B cell (primary cell): ENCODE measurements around the gene GRK1. TPM values are rescaled to one million over a fixed set of nuclear protein-coding genes. Genes with fewer than 3 reads are reported as not detected.

Experiments
- ATAC-seq: fragments of 200-7000 bp; cut with Tn5 transposase; one replicate; pipeline ENCODE4 v1.10.0; 2021; ENCODE audit warnings: low read depth, mild to moderate bottlenecking, moderate number of reproducible peaks, moderate library complexity
- CTCF ChIA-PET: fragments of 350-600 bp; sonication (Branson Sonifier 250); formaldehyde crosslinking; loops from one replicate; lab custom pipeline; 2021; ENCODE audit warnings: antibody characterized with exemption, inconsistent platforms; lab: Charles Lee
- POLR2A ChIA-PET: fragments of 350-600 bp; sonication (Branson Sonifier 250); formaldehyde crosslinking; loops from one replicate; lab custom pipeline; 2021; ENCODE audit warnings: antibody characterized with exemption; lab: Charles Lee
- DNase-seq: peaks from one replicate; pipeline ENCODE4 v3.0.0; 2013
- H2AFZ ChIP-seq: 2 replicates; pipeline ENCODE4 v1.6.1; 2012; ENCODE audit warnings: mild to moderate bottlenecking, low read depth, low read length; ENCODE audit not compliant: insufficient read depth, poor library complexity, severe bottlenecking
- H3K27ac ChIP-seq, 2 donors: 1 replicate in 1 of 2; 2 replicates in 1 of 2; pipeline ENCODE4 v1.5.1; 2012 to 2013; ENCODE audit warnings: low read length in 2 of 2, mild to moderate bottlenecking in 2 of 2, moderate library complexity in 1 of 2
- H3K27me3 ChIP-seq, 4 experiments: fragments of 200-600 bp in 1 of 4; sonication (generic) in 1 of 4; replicated peaks in 1 of 4; 1 replicate in 2 of 4; 2 replicates in 2 of 4; pipeline versions ENCODE4 v1.6.1 to v1.7.0; 2013 to 2016; ENCODE audit warnings: low read length in 3 of 4, mild to moderate bottlenecking in 2 of 4, mixed read lengths in 1 of 4, moderate library complexity in 1 of 4; ENCODE audit not compliant: insufficient read depth in 4 of 4, control insufficient read depth in 3 of 4; ENCODE audit errors: control extremely low read depth in 1 of 4
- H3K36me3 ChIP-seq, 2 experiments: replicated peaks in 1 of 2; 1 replicate in 1 of 2; 2 replicates in 1 of 2; pipeline versions ENCODE4 v1.6.1 to v1.7.1; 2013; ENCODE audit warnings: low read length in 1 of 2; ENCODE audit not compliant: insufficient read depth in 2 of 2, control insufficient read depth in 1 of 2; ENCODE audit errors: control extremely low read depth in 1 of 2, extremely low read depth in 1 of 2
- H3K4me1 ChIP-seq, 2 donors: fragments of 200-600 bp in 1 of 2; sonication (generic) in 1 of 2; 1 replicate in 1 of 2; 2 replicates in 1 of 2; pipeline versions ENCODE4 v1.5.1 to v1.6.1; 2013 to 2017; ENCODE audit warnings: low read length in 2 of 2; ENCODE audit not compliant: control insufficient read depth in 2 of 2, insufficient read depth in 2 of 2
- H3K4me2 ChIP-seq: replicated peaks from 2 replicates; pipeline ENCODE3; 2012; ENCODE audit warnings: mild to moderate bottlenecking, low read depth, low read length; ENCODE audit not compliant: poor library complexity, severe bottlenecking
- H3K4me3 ChIP-seq, 5 experiments: fragments of 200-600 bp in 1 of 5; sonication (generic) in 1 of 5; 1 replicate in 3 of 5; 2 replicates in 2 of 5; pipeline versions ENCODE4 v1.5.1 to v1.7.0; 2011 to 2016; ENCODE audit warnings: low read length in 4 of 5, mild to moderate bottlenecking in 4 of 5, low read depth in 2 of 5, control low read depth in 1 of 5, moderate library complexity in 1 of 5; ENCODE audit not compliant: insufficient read depth in 1 of 5; ENCODE audit errors: control extremely low read depth in 1 of 5, extremely low read depth in 1 of 5
- H3K79me2 ChIP-seq: fragments of 200-600 bp; sonication (generic); one replicate; pipeline ENCODE4 v1.6.0; 2016; ENCODE audit warnings: low read length; ENCODE audit not compliant: control insufficient read depth, insufficient read depth
- H3K9ac ChIP-seq: fragments of 200-600 bp; sonication (generic); 2 replicates; pipeline ENCODE4 v1.6.1; 2017; ENCODE audit warnings: mild to moderate bottlenecking, low read length, moderate library complexity
- H3K9me3 ChIP-seq, 3 donors: one replicate each; pipeline versions ENCODE4 v1.6.1 to v1.7.1; 2013; ENCODE audit warnings: low read length in 2 of 3; ENCODE audit not compliant: control insufficient read depth in 2 of 3, insufficient read depth in 1 of 3; ENCODE audit errors: control extremely low read depth in 1 of 3
- H4K20me1 ChIP-seq: 2 replicates; pipeline ENCODE4 v1.6.0; 2012; ENCODE audit warnings: mild to moderate bottlenecking, low read length; ENCODE audit not compliant: insufficient read depth, control insufficient read depth, poor library complexity, severe bottlenecking
- H3K27ac Mint-ChIP-seq: one replicate; pipeline ENCODE4 v1.8.0; 2021; ENCODE audit warnings: mixed read lengths
- H3K27me3 Mint-ChIP-seq: one replicate; pipeline ENCODE4 v1.8.0; 2021; ENCODE audit warnings: mixed read lengths
- H3K4me1 Mint-ChIP-seq: one replicate; pipeline ENCODE4 v1.8.0; 2021; ENCODE audit warnings: mixed read lengths
- H3K4me3 Mint-ChIP-seq: one replicate; pipeline ENCODE4 v1.8.0; 2021; ENCODE audit warnings: mixed read lengths
- H3K9me3 Mint-ChIP-seq: one replicate; pipeline ENCODE4 v1.8.0; 2022; ENCODE audit warnings: mixed read lengths; ENCODE audit not compliant: insufficient read depth
- CTCF ChIP-seq: fragments of 200-600 bp; IDR thresholded peaks from one replicate; pipeline ENCODE4 v1.8.0; 2022; ENCODE audit warnings: antibody characterized with exemption, mild to moderate bottlenecking
- EZH2 ChIP-seq: IDR thresholded peaks from 2 replicates; pipeline ENCODE4 v1.6.1; 2012; ENCODE audit warnings: borderline replicate concordance, low read depth, mild to moderate bottlenecking, moderate library complexity, low read length; ENCODE audit not compliant: insufficient read depth, poor library complexity, severe bottlenecking
- WGBS: methylation state at CpG from one replicate; pipeline ENCODE4 v1.1.5; 2013; ENCODE audit warnings: missing lambda C conversion rate; ENCODE audit not compliant: insufficient coverage; 5-methylcytosine and 5-hydroxymethylcytosine counted together
- intact Hi-C: fragments of 100-400 bp; cut with micrococcal nuclease; formaldehyde crosslinking; loops from one replicate; pipeline ENCODE4 v1.10.0; 2022
- polyA plus RNA-seq: library from polyadenylated mRNA; depleted of rRNA; stranded (reverse); fragments of >200 nt; gene quantifications from 2 replicates; pipeline ENCODE4 v1.2.3, GENCODE V29; 2012
- total RNA-seq, 2 donors: library from RNA; stranded (reverse); fragments of 120-200 nt in 1 of 2; gene quantifications; 1 replicate in 1 of 2; 2 replicates in 1 of 2; pipeline versions ENCODE4 v1.2.3 to v1.2.4, GENCODE V29; 2013 to 2022

GRK1 gene
- total and polyA plus RNA-seq, 2 donors (not counting 1 experiment from before 2014, with no cell fraction given) = not detected

GRCh38 chr13:113651511-113652403 is 15.3 kb upstream of the GRK1 start:
- Histone ChIP-seq H2AFZ (no peak overlapping the region), H4K20me1 (no peaks in the 10 kb centered on the region), H3K27ac (no peak overlapping the region), H3K36me3 (no peaks in the 10 kb centered on the region), H3K4me2 (no peak overlapping the region), H3K9ac (no peak overlapping the region), H3K79me2 (no peaks in the 10 kb centered on the region), H3K4me3 (no peak overlapping the region), H3K27me3 (no peaks in the 10 kb centered on the region), H3K4me1 (no peaks in the 10 kb centered on the region), H3K9me3 (no peaks in the 10 kb centered on the region)
- ChIA-PET POLR2A (no interaction called here), CTCF (no interaction called here)
- H3K27ac Mint-ChIP-seq = no peak overlapping the region
- H3K4me3 Mint-ChIP-seq = no peak overlapping the region
- intact Hi-C loops = no loop called here
- WGBS = 97% methylated on average over 36 of the region's 37 CpGs
- no peaks in the 10 kb centered on the region for H3K27me3 Mint-ChIP-seq
- ATAC-seq (no peak), DNase-seq (no peak)
- H3K9me3 Mint-ChIP-seq = no peaks in the 10 kb centered on the region
- H3K4me1 Mint-ChIP-seq = peaks cover 8% of the 10 kb centered on the region
- no peak for TF ChIP-seq CTCF
- TF ChIP-seq EZH2 = no peak
